Aorta (tissue), 5 donors: ENCODE measurements around the gene TBX15. TPM values are rescaled to one million over a fixed set of nuclear protein-coding genes. Genes with fewer than 3 reads are reported as not detected.

ENCODE experiments used
- ATAC-seq: fragments of 200-7000 bp; cut with Tn5 transposase; one replicate; pipeline ENCODE4 v1.9.1; 2022; ENCODE audit warnings: moderate library complexity; ENCODE audit not compliant: low FRiP score
- DNase-seq, 2 donors: peaks; one replicate each; pipeline ENCODE4 v3.0.0-alpha.2; 2020
- H3K27ac ChIP-seq, 2 donors: one replicate each; pipeline ENCODE4 v1.5.1; 2013; ENCODE audit warnings: low read length in 2 of 2, mild to moderate bottlenecking in 2 of 2, moderate library complexity in 2 of 2, control low read depth in 1 of 2, inconsistent platforms in 1 of 2, low read depth in 1 of 2
- H3K27me3 ChIP-seq, 2 donors: one replicate each; pipeline ENCODE4 v1.6.1; 2013; ENCODE audit warnings: control low read depth in 1 of 2, low read length in 1 of 2, mild to moderate bottlenecking in 1 of 2, moderate library complexity in 1 of 2; ENCODE audit not compliant: insufficient read depth in 2 of 2, control insufficient read depth in 1 of 2
- H3K36me3 ChIP-seq, 2 donors: one replicate each; pipeline ENCODE4 v1.6.1; 2013; ENCODE audit warnings: control low read depth in 1 of 2, low read length in 1 of 2, mild to moderate bottlenecking in 1 of 2; ENCODE audit not compliant: insufficient read depth in 2 of 2, control insufficient read depth in 1 of 2
- H3K4me1 ChIP-seq, 2 donors: one replicate each; pipeline ENCODE4 v1.6.1; 2013; ENCODE audit warnings: low read length in 2 of 2, control low read depth in 1 of 2, mild to moderate bottlenecking in 1 of 2, moderate library complexity in 1 of 2; ENCODE audit not compliant: insufficient read depth in 2 of 2, control insufficient read depth in 1 of 2
- H3K4me3 ChIP-seq, 2 donors: one replicate each; pipeline ENCODE4 v1.5.1; 2013; ENCODE audit warnings: low read length in 2 of 2, control low read depth in 1 of 2, mild to moderate bottlenecking in 1 of 2
- H3K9me3 ChIP-seq: one replicate; pipeline ENCODE4 v1.6.1; 2013; ENCODE audit warnings: mild to moderate bottlenecking, low read length; ENCODE audit not compliant: control insufficient read depth
- WGBS, 2 donors: extraction: QIAGEN DNeasy Blood & Tissue Kit; methylation state at CpG; one replicate each; pipeline ENCODE4 v1.1.7; 2013; 5-methylcytosine and 5-hydroxymethylcytosine counted together
- intact Hi-C, 2 donors: fragments of 100-400 bp; cut with DNase I; formaldehyde crosslinking; loops; one replicate each; pipeline versions ENCODE4 v1.14.2 to v1.15.0; 2022
- long read RNA-seq, 2 donors: library from polyadenylated mRNA; unstranded; transcript quantifications; one replicate each; pipeline ENCODE4 v2.0.0, GENCODE V29; 2020 to 2021
- polyA plus RNA-seq, 2 donors: library from polyadenylated mRNA; stranded (reverse); fragments of 200-250 nt; gene quantifications; one replicate each; pipeline ENCODE4 v1.2.3, GENCODE V29; 2013
- total RNA-seq, 2 donors: library from RNA; stranded (reverse); fragmentation: NEBNext Ultra II Directional; extraction: Animal tissue kit (Norgen Biotek cat#: 25700); gene quantifications; one replicate each; pipeline ENCODE4 v1.2.1, GENCODE V29; 2021
- donor health status: healthy with polysubstance abuse.
- donor health status: Bipolar disorder and iron deficiency.
- donor health status: DM: no; HTN: no; CAD: no.
- donor health status: DM: no; HTN: no; CAD: no.
- donor health status: DM: yes; HTN: yes; CAD: no.

Gene TBX15
- 1 to 10 TPM; 2.2 to 2.3 TPM for total RNA-seq
- polyA plus RNA-seq: 1 to 10 TPM; 1.6 to 3.1 TPM
- long read RNA-seq, donor 1, partial matches to known transcripts: 0 of 5 reads
- long read RNA-seq, donor 1, other reads (novel, unspliced or antisense): 5 of 5 reads
- long read RNA-seq, donor 2, partial matches to known transcripts: 0 of 1 reads
- long read RNA-seq, donor 2, other reads (novel, unspliced or antisense): 1 of 1 reads

GRCh38 chr1:118988186-118989005, at the start of gene TBX15:
TSS of gene TBX15 (minus strand) at chr1:118988343. CDS start at chr1:118987795, 548 bp downstream.
- Histone ChIP-seq H3K27me3 (peaks cover 0 to 6% of the 10 kb centered on the region in 2 donors), H3K9me3 (no peaks in the 10 kb centered on the region), H3K4me1 (no peaks in the 10 kb centered on the region), H3K4me3 (peak within 1 kb of the TSS; percentile 39 to 40), H3K27ac (no peak within 1 kb of the TSS), H3K36me3 (no peaks in the 10 kb centered on the region)
- no peak for DNase-seq
- no peak for ATAC-seq
- intact Hi-C loops: no loop called here
- 15 to 18% methylated on average over 30 to 31 of the region's 31 CpGs for WGBS, 2 donors

DNA sequence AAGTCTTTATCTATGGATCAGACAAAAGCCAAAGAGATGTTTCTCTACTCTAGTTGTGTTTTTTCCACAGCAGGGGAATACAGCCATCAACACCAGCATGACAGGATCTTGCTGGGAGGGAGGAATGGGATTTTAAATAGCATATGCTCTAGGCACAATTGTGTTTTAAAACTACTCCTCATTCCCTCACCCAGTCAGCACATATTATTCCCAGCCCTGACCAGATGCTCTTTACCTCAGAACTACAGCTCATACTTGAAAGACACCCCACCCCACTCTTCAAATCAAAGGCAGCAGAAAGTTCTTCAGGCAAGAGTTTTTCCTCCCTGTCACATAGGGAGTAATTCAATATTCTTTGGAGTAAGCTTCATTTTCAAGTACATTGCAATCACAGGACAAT, 46.2 kb upstream of the TBX15 start:
- ATAC-seq: no peak
- H3K27ac ChIP-seq: no peak overlapping the region

DNA sequence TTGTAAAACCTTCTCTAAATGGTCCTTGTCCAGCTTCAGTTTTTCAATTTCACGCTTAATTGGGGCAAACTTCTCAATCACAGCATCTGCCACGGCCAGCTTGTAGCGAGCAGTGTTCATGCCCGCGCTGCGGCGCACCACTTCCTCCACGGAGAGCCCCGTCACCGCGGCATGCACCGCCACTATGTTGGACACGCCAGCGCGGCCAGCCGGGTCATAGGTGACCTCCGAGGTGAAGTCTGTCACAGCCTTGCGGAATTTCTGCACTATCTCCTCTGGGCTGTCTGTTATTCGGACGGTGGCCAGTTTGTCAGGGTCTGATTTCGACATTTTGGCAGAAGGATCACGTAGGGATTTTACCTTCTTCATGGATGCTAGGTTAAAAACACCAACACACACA, 44.8 kb upstream of the TBX15 start:
- intact Hi-C loops: no loop called here
- H3K4me3 ChIP-seq: no peak overlapping the region
- ATAC-seq (no peak), DNase-seq (no peak)
- no peaks in the 10 kb centered on the region for H3K9me3 ChIP-seq
- 97% methylated on average over 22 of the region's 22 CpGs for WGBS, 2 donors
- no peaks in the 10 kb centered on the region for H3K4me1 ChIP-seq
- no peaks in the 10 kb centered on the region for H3K27me3 ChIP-seq
- H3K27ac ChIP-seq: no peak overlapping the region
- H3K36me3 ChIP-seq: peaks cover 3 to 4% of the 10 kb centered on the region in 2 donors

More for the DNA sequence above, 46.2 kb upstream of the TBX15 start:
- no peak for DNase-seq
- H3K36me3 ChIP-seq: peaks cover 3 to 4% of the 10 kb centered on the region in 2 donors
- H3K9me3 ChIP-seq: no peaks in the 10 kb centered on the region
- no peaks in the 10 kb centered on the region for H3K4me1 ChIP-seq
- no peak overlapping the region for H3K4me3 ChIP-seq
- intact Hi-C loops: no loop called here
- no peaks in the 10 kb centered on the region for H3K27me3 ChIP-seq

DNA sequence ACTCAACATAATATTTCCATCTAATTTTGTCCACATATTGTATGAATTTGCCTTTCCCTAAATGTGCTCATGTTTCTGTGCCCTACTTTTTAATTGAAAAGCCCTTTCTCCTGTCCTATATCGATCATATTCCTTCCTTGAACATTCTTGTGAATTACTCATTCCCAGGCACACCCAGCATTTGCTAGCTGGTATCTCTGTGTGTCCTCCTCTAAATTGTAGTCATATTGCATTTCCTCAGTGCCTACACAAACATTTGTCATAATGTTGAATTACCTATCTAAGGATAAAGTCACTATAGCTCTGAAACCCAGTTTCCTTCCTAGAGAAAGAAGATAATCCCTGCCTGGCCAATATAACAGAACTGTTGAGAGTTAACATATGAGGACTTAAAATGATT, 39.6 kb upstream of the TBX15 start:
- H3K27me3 ChIP-seq: no peaks in the 10 kb centered on the region
- peaks cover 0 to 3% of the 10 kb centered on the region in 2 donors for H3K36me3 ChIP-seq
- H3K9me3 ChIP-seq: no peaks in the 10 kb centered on the region
- no peak for DNase-seq
- H3K27ac ChIP-seq: no peak overlapping the region
- no peak for ATAC-seq
- 96% methylated on average over 1 of the region's 1 CpG for WGBS, 2 donors
- no peaks in the 10 kb centered on the region for H3K4me1 ChIP-seq
- intact Hi-C loops: no loop called here
- no peak overlapping the region for H3K4me3 ChIP-seq

DNA sequence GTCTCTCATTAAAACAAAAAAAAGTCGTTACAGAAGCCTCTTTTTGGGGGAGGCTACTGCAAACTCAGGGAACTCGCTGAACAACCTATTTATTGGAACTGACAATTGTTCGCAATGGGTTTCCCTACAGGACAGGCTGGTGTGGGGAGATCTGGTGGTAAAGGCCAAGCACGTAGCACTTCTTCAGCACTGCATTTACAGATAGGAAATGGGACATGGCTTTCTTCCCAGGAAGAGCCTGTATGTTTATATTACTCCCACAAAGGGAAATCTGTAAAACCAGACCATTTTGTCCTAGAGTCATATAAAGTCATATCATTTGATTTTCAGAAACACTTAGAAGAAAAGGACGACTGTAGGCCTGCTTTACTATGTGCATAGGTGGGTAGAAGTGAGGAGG, 38.8 kb upstream of the TBX15 start:
- 92 to 93% methylated on average over 5 of the region's 5 CpGs for WGBS, 2 donors
- H3K4me3 ChIP-seq: no peak overlapping the region
- H3K4me1 ChIP-seq: no peaks in the 10 kb centered on the region
- ATAC-seq (no peak), DNase-seq (no peak)
- intact Hi-C loops: no loop called here
- H3K36me3 ChIP-seq: peaks cover 0 to 3% of the 10 kb centered on the region in 2 donors
- no peaks in the 10 kb centered on the region for H3K9me3 ChIP-seq
- H3K27ac ChIP-seq: no peak overlapping the region
- H3K27me3 ChIP-seq: no peaks in the 10 kb centered on the region

DNA sequence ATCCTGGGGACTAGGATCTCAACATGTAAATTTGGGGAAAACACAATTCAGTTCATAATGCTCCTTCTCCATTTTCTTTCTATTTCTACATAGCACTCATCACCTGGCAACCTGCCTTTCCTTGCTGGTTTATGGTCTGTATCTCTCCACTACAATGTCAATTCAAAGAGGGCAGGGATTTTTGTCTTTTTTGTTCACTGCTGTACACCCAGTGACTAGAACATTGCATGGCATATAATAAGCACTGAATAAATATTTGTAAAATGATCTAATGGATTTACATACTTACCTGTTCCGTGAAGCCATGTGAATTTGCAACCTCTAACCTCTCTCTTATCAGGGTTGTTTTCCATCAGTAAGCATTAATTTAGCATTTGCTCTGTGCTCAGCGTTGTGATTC, 27.4 kb upstream of the TBX15 start:
- H3K4me1 ChIP-seq: no peaks in the 10 kb centered on the region
- H3K4me3 ChIP-seq: no peak overlapping the region
- 83 to 92% methylated on average over 2 of the region's 2 CpGs for whole genome bisulfite sequencing, 2 donors
- H3K27me3 ChIP-seq: no peaks in the 10 kb centered on the region
- no peak for ATAC-seq
- no peaks in the 10 kb centered on the region for H3K9me3 ChIP-seq
- no peak overlapping the region for H3K27ac ChIP-seq
- no peak for DNase-seq
- no peaks in the 10 kb centered on the region for H3K36me3 ChIP-seq
- intact Hi-C loops: no loop called here

- H3K9me3 ChIP-seq: no peaks in the 10 kb centered on the region
- no peaks in the 10 kb centered on the region for H3K27me3 ChIP-seq
- H3K4me1 ChIP-seq: no peaks in the 10 kb centered on the region
- intact Hi-C loops: no loop called here
- 87 to 89% methylated on average over 5 of the region's 5 CpGs for WGBS, 2 donors
- no peak overlapping the region for H3K27ac ChIP-seq
- DNase-seq: no peak
- ATAC-seq: no peak
- no peak overlapping the region for H3K4me3 ChIP-seq
- H3K36me3 ChIP-seq: no peaks in the 10 kb centered on the region
Observed at GRCh38 chr1:119012383-119012782, 24.2 kb upstream of the TBX15 start.

- Histone ChIP-seq H3K4me3 (no peak overlapping the region), H3K36me3 (no peaks in the 10 kb centered on the region), H3K27ac (no peak overlapping the region), H3K9me3 (no peaks in the 10 kb centered on the region), H3K4me1 (no peaks in the 10 kb centered on the region), H3K27me3 (no peaks in the 10 kb centered on the region)
- ATAC-seq (no peak), DNase-seq (no peak)
- intact Hi-C loops: no loop called here
- 93 to 97% methylated on average over 3 of the region's 3 CpGs for WGBS, 2 donors
Observed at GRCh38 chr1:119011706-119012105, 23.6 kb upstream of the TBX15 start.

- no peaks in the 10 kb centered on the region for H3K9me3 ChIP-seq
- H3K4me1 ChIP-seq: no peaks in the 10 kb centered on the region
- H3K27ac ChIP-seq: no peak overlapping the region
- H3K27me3 ChIP-seq: no peaks in the 10 kb centered on the region
- ATAC-seq (no peak), DNase-seq (no peak)
- H3K36me3 ChIP-seq: no peaks in the 10 kb centered on the region
- 96 to 99% methylated on average over 2 of the region's 2 CpGs for WGBS, 2 donors
- intact Hi-C loops: no loop called here
- no peak overlapping the region for H3K4me3 ChIP-seq
Observed at GRCh38 chr1:119011116-119011515, 23.0 kb upstream of the TBX15 start.
